GM12891 (cell line): ENCODE results near the gene EPHA2.

ENCODE experiments used
- DNase-seq: peaks from one replicate; pipeline ENCODE4 v3.0.0; 2011; ENCODE audit warnings: low spot score; ENCODE audit not compliant: insufficient read length
- FAIRE-seq: peaks from 2 replicates; lab custom pipeline; 2011; peaks lifted over from hg19 to GRCh38; lab: Jason Lieb, UNC
- PAX5 ChIP-seq: IDR thresholded peaks from 2 replicates; pipeline ENCODE4 v1.6.1; 2011; ENCODE audit warnings: low read length, moderate library complexity, mild to moderate bottlenecking; ENCODE audit not compliant: insufficient read depth, severe bottlenecking
- POLR2A ChIP-seq: IDR thresholded peaks from 2 replicates; pipeline ENCODE4 v1.6.1; 2011; ENCODE audit warnings: low read depth, low read length, control low read depth
- POLR2AphosphoS5 ChIP-seq: IDR thresholded peaks from 2 replicates; pipeline ENCODE4 v1.6.1; 2011; ENCODE audit warnings: low read depth, low read length, control low read depth
- POU2F2 ChIP-seq: IDR thresholded peaks from 2 replicates; pipeline ENCODE4 v1.6.1; 2011; ENCODE audit warnings: low read depth, mild to moderate bottlenecking, control low read depth, low read length, moderate library complexity
- SPI1 ChIP-seq: IDR thresholded peaks from 2 replicates; pipeline ENCODE4 v1.6.1; 2011; ENCODE audit warnings: low read depth, low read length, control low read depth
- TAF1 ChIP-seq: IDR thresholded peaks from 2 replicates; pipeline ENCODE4 v1.6.1; 2011; ENCODE audit warnings: low read depth, low read length, control low read depth

Gene EPHA2

DNA sequence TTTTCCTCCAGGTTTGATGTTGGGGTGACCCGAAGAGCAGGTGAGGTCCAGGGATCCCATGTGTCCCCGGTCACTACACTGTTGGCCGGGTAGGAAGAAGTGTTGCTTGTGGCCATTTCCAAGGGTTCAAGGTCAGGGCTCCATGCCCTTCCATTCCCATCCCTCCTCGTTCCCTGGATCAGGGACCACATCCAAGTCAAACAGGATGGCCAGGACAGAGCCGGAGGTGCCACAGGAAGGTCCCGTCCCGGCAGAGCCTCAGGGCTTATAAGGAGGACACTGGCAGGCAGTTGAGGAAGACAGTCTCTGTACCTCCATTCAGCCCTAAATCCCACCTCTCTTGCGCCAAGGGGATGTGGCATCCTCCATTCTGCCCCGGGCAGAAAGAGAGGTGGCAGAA, 60.4 kb downstream of the EPHA2 start:
- DNase-seq: no peak
- no peak for FAIRE-seq
- TF ChIP-seq POU2F2: no peak
- no peak for TF ChIP-seq PAX5
- no peak for TF ChIP-seq POLR2AphosphoS5
- TF ChIP-seq SPI1: no peak

GRCh38 chr1:16094453-16095158, 61.3 kb downstream of the EPHA2 start:
- DNase-seq: no peak
- no peak for FAIRE-seq
- no peak for TF ChIP-seq POLR2A
- no peak for TF ChIP-seq POU2F2
- TF ChIP-seq PAX5: no peak
- TF ChIP-seq SPI1: no peak

- TF ChIP-seq POLR2AphosphoS5 (no peak), POU2F2 (no peak), POLR2A (no peak), PAX5 (no peak), TAF1 (no peak), SPI1 (no peak)
- DNase-seq (no peak), FAIRE-seq (no peak)
Measured at GRCh38 chr1:16093611-16094010, 62.3 kb downstream of the EPHA2 start.

GRCh38 chr1:16092923-16093511, 62.9 kb downstream of the EPHA2 start:
- no peak for TF ChIP-seq POLR2A
- no peak for TF ChIP-seq POU2F2
- no peak for TF ChIP-seq POLR2AphosphoS5
- TF ChIP-seq SPI1: no peak
- TF ChIP-seq PAX5: no peak
- no peak for TF ChIP-seq TAF1
- DNase-seq: no peak
- no peak for FAIRE-seq

DNA sequence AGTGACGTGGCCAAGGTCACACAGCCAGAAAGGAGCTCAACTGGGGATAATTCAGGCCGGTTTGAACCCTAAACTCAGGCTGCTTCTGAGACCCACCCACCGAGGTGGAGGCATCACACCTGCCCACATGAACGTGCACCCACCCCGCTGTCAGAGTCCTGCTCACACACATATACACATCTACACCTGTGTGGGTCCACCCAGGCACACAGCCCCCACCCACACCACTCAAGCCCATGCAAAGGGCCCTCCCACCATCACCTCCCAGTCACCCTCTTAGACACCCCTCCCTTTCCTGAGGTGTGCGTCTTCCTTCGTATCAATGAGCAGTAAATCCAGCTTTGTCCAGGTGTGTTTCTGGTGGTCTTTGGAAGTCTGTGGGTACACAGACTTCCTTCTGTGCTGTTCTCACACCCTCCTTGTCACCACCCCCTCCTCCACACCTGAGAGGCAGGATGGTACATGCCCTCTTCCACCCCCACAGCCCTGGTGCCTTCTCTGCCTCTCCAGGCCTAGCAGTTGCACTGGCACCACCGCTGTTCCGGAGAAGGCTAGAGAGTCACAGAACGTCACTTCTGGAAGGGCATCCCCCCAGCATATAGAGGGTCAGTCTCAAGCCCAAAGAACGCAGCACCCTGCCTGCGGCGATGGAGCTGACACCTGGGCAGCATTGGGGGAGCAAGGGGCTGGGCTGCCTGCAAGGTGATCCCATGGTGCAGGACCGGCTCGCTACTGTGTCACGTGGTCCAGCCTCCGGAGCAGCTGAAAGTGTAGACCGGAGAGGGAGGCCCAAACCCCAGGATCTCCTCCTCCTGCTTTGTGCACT, 63.6 kb downstream of the EPHA2 start:
- no peak for FAIRE-seq
- TF ChIP-seq POU2F2 (no peak), SPI1 (no peak), TAF1 (no peak), PAX5 (no peak), POLR2AphosphoS5 (no peak), POLR2A (no peak)
- no peak for DNase-seq

- TF ChIP-seq POU2F2 (no peak), TAF1 (no peak), POLR2A (no peak), PAX5 (no peak), POLR2AphosphoS5 (no peak), SPI1 (no peak)
- FAIRE-seq (no peak), DNase-seq (no peak)
Measured at GRCh38 chr1:16091296-16091695, 64.6 kb downstream of the EPHA2 start.

- DNase-seq: no peak
- no peak for TF ChIP-seq PAX5
- TF ChIP-seq POLR2A: no peak
- TF ChIP-seq TAF1: no peak
- no peak for TF ChIP-seq SPI1
- no peak for TF ChIP-seq POU2F2
- FAIRE-seq: no peak
Measured at GRCh38 chr1:16090076-16090826, 65.6 kb downstream of the EPHA2 start.

- no peak for DNase-seq
Measured at GRCh38 chr1:16088996-16089395, 66.9 kb downstream of the EPHA2 start.

DNA sequence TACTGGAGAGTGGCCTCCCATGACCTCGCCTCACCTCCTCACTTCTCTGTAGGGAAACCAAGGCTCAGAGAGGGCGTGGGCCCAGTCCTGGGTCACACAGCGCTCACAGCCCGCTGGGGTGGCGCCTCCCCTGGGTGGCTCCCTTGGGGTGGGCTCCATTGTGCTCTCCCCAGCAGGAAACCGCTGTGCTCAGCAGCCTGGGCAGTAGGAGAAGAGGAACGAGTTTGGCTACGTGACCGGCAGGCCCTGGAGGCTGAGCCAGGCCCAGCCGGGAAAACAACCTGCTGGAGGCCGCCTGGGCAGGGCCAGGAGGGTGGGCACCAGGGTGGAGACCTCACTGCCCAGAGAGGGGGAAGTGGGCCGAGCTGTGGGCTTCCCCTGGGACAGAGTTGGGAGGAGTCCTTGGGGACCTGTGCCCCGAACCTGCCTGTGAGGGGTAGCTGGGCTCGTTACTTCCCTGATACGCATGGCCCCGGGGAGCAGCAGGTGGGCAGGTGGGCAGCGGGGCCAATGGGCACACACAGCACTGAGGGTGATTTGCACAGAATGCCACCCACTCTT, 67.4 kb downstream of the EPHA2 start:
- FAIRE-seq (no peak), DNase-seq (no peak)
- TF ChIP-seq POLR2A (no peak), TAF1 (no peak), SPI1 (no peak), POU2F2 (no peak), PAX5 (no peak), POLR2AphosphoS5 (no peak)

More at GRCh38 chr1:16088996-16089395, 66.9 kb downstream of the EPHA2 start:
- FAIRE-seq: no peak
- TF ChIP-seq SPI1: no peak
